GM13977 (cell line): ENCODE data around the gene PRR19.

Source experiments
- DNase-seq: peaks from one replicate; pipeline ENCODE4 v3.0.0; 2012; ENCODE audit warnings: low spot score
- CTCF ChIP-seq: IDR thresholded peaks from 2 replicates; pipeline ENCODE4 v1.5.1; 2012; ENCODE audit warnings: mild to moderate bottlenecking, control low read depth; ENCODE audit not compliant: insufficient read depth; ENCODE audit errors: extremely low read depth, missing control alignments
- in situ Hi-C: fragments of 300-500 bp; cut with MboI; formaldehyde crosslinking; loops from one replicate; pipeline ENCODE4 v1.12.0; 2022; ENCODE audit warnings: low sequenced_read_pairs, low pct_unique_long_range_greater_than_20kb, mixed read lengths, inconsistent platforms; ENCODE audit not compliant: unreplicated experiment

PRR19 gene

GRCh38 chr19:42284591-42285341, 17.2 kb upstream of the PRR19 start:
- no peak for TF ChIP-seq CTCF
- no peak for DNase-seq

GRCh38 chr19:42285541-42285941, 16.4 kb upstream of the PRR19 start:
- no peak for DNase-seq
- TF ChIP-seq CTCF = no peak
- in situ Hi-C loops = loop anchor here (25.0 kb wide), 1 partner anchor 173 kb away; no protein-coding TSS in a partner anchor

More at GRCh38 chr19:42284591-42285341, 17.2 kb upstream of the PRR19 start:
- in situ Hi-C loops = loop anchor here (25.0 kb wide), 1 partner anchor 172 kb away; no protein-coding TSS in a partner anchor

- DNase-seq = no peak
- no peak for TF ChIP-seq CTCF
- in situ Hi-C loops = loop anchor here (25.0 kb wide), 1 partner anchor 174 kb away; no protein-coding TSS in a partner anchor
These were observed 16.0 kb upstream of the PRR19 start for GRCh38 chr19:42285988-42286348.

- in situ Hi-C loops = loop anchor here (25.0 kb wide), 1 partner anchor 174 kb away; no protein-coding TSS in a partner anchor
- DNase-seq = peak; percentile 55
- TF ChIP-seq CTCF = no peak
These were observed 15.4 kb upstream of the PRR19 start for GRCh38 chr19:42286349-42287016.

GRCh38 chr19:42287017-42287826, 14.7 kb upstream of the PRR19 start:
- no peak for DNase-seq
- in situ Hi-C loops = loop anchor here (25.0 kb wide), 1 partner anchor 175 kb away; no protein-coding TSS in a partner anchor
- no peak for TF ChIP-seq CTCF

GRCh38 chr19:42287827-42288107, 14.2 kb upstream of the PRR19 start:
- in situ Hi-C loops = loop anchor here (25.0 kb wide), 1 partner anchor 175 kb away; no protein-coding TSS in a partner anchor
- DNase-seq = no peak
- TF ChIP-seq CTCF = no peak
